Psoas muscle (tissue), 8 donors: ENCODE data around the gene C10orf53. TPM values are rescaled to one million over a fixed set of nuclear protein-coding genes. Genes with fewer than 3 reads are reported as not detected.

Experiments used
- ATAC-seq, 4 donors: fragments of 200-7000 bp; cut with Tn5 transposase; one replicate each; pipeline ENCODE4 v1.9.1; 2020; ENCODE audit warnings: moderate library complexity in 3 of 4, mild to moderate bottlenecking in 2 of 4
- DNase-seq, 2 donors: peaks; one replicate each; pipeline ENCODE4 v3.0.0-alpha.2; 2020
- H3K27ac ChIP-seq: fragments of 200-600 bp; one replicate; pipeline ENCODE4 v1.8.0; 2022
- H3K27me3 ChIP-seq, 3 donors: fragments of 200-600 bp in 1 of 3; one replicate each; pipeline versions ENCODE4 v1.6.1 to v1.8.0; 2013 to 2022; ENCODE audit warnings: low read length in 2 of 3, mild to moderate bottlenecking in 2 of 3, moderate library complexity in 1 of 3; ENCODE audit not compliant: insufficient read depth in 3 of 3
- H3K36me3 ChIP-seq, 2 donors: fragments of 200-600 bp in 1 of 2; one replicate each; pipeline versions ENCODE4 v1.6.1 to v1.8.0; 2013 to 2022; ENCODE audit warnings: low read depth in 1 of 2, mild to moderate bottlenecking in 1 of 2, moderate library complexity in 1 of 2; ENCODE audit not compliant: insufficient read depth in 1 of 2
- H3K4me1 ChIP-seq: fragments of 200-600 bp; one replicate; pipeline ENCODE4 v1.8.0; 2022
- H3K4me3 ChIP-seq: fragments of 200-600 bp; one replicate; pipeline ENCODE4 v1.8.0; 2022; ENCODE audit warnings: mild to moderate bottlenecking
- H3K9me3 ChIP-seq: fragments of 200-600 bp; one replicate; pipeline ENCODE4 v1.8.0; 2022
- CTCF ChIP-seq: fragments of 200-600 bp; IDR thresholded peaks from one replicate; pipeline ENCODE4 v1.8.0; 2022; ENCODE audit warnings: antibody characterized with exemption
- WGBS, 3 donors: extraction: QIAGEN DNeasy Blood & Tissue Kit; methylation state at CpG; one replicate each; pipeline versions ENCODE4 v1.1.6 to v1.1.7; 2013; 5-methylcytosine and 5-hydroxymethylcytosine counted together
- intact Hi-C, 2 donors: fragments of 100-400 bp; cut with DNase I; formaldehyde crosslinking; loops; one replicate each; pipeline versions ENCODE4 v1.11.0 to v1.14.2; 2022
- polyA plus RNA-seq, 3 donors: library from polyadenylated mRNA; stranded (reverse); fragments of 200-250 nt; gene quantifications; one replicate each; pipeline ENCODE4 v1.2.3, GENCODE V29; 2013
- total RNA-seq, 4 donors: library from RNA; stranded (reverse); fragmentation: NEBNext Ultra II Directional in 2 of 4; extraction: Animal tissue kit (Norgen Biotek cat#: 25700) in 2 of 4; gene quantifications; one replicate each; pipeline versions ENCODE4 v1.2.1 to v1.2.4, GENCODE V29; 2021 to 2023
- donor health status: healthy with polysubstance abuse.
- donor health status: DM: no; HTN: no; CAD: no; lungs with moderate emphysema.
- donor health status: Bipolar disorder and iron deficiency.
- donor health status: healthy.
- donor health status: DM: yes; HTN: yes; CAD: no.
- donor health status: DM: no; HTN: no; CAD: no.
- donor health status: DM: no; HTN: no; CAD: no.
- donor health status: DM: yes; HTN: yes; CAD: no.

C10orf53 gene
- total and polyA plus RNA-seq, 7 donors: not detected

GRCh38 chr10:49649294-49649693 is 30.2 kb upstream of the C10orf53 start:
- intact Hi-C loops: no loop called here
- 18 to 22% (median 18%) methylated on average over 13 to 17 of the region's 17 CpGs for WGBS, 3 donors
- Histone ChIP-seq H3K4me3 (no peak overlapping the region), H3K36me3 (no peaks in the 10 kb centered on the region), H3K27me3 (peaks cover 0 to 9% (median 8%) of the 10 kb centered on the region in 3 donors), H3K4me1 (no peaks in the 10 kb centered on the region), H3K9me3 (no peaks in the 10 kb centered on the region), H3K27ac (no peak overlapping the region)
- no peak for ATAC-seq
- TF ChIP-seq CTCF: no peak
- no peak for DNase-seq

- H3K36me3 ChIP-seq: no peaks in the 10 kb centered on the region
- 52 to 63% (median 59%) methylated on average over 8 of the region's 8 CpGs for WGBS, 3 donors
- ATAC-seq (no peak), DNase-seq (no peak)
- no peaks in the 10 kb centered on the region for H3K4me1 ChIP-seq
- peaks cover 0 to 12% (median 6%) of the 10 kb centered on the region in 3 donors for H3K27me3 ChIP-seq
- H3K4me3 ChIP-seq: no peak overlapping the region
- no peaks in the 10 kb centered on the region for H3K9me3 ChIP-seq
- no peak overlapping the region for H3K27ac ChIP-seq
- TF ChIP-seq CTCF: no peak
- intact Hi-C loops: no loop called here
Measured at GRCh38 chr10:49649936-49650723, 29.3 kb upstream of the C10orf53 start.

- ATAC-seq (no peak), DNase-seq (no peak)
- Histone ChIP-seq H3K4me1 (no peaks in the 10 kb centered on the region), H3K27me3 (peaks cover 0 to 16% (median 6%) of the 10 kb centered on the region in 3 donors), H3K27ac (no peak overlapping the region), H3K4me3 (no peak overlapping the region), H3K9me3 (no peaks in the 10 kb centered on the region), H3K36me3 (no peaks in the 10 kb centered on the region)
- WGBS, 3 donors: 100% methylated on average over 1 of the region's 1 CpG
- TF ChIP-seq CTCF: no peak
- intact Hi-C loops: no loop called here
Measured at GRCh38 chr10:49650724-49651034, 28.8 kb upstream of the C10orf53 start.

- ATAC-seq (no peak), DNase-seq (no peak)
- TF ChIP-seq CTCF: no peak
- Histone ChIP-seq H3K4me1 (no peaks in the 10 kb centered on the region), H3K27ac (no peak overlapping the region), H3K9me3 (no peaks in the 10 kb centered on the region), H3K27me3 (peaks cover 0 to 16% (median 6%) of the 10 kb centered on the region in 3 donors), H3K4me3 (no peak overlapping the region), H3K36me3 (no peaks in the 10 kb centered on the region)
- intact Hi-C loops: no loop called here
- 80 to 85% (median 81%) methylated on average over 15 of the region's 15 CpGs for WGBS, 3 donors
Measured at GRCh38 chr10:49651039-49651835, 28.2 kb upstream of the C10orf53 start.
